Glutamatergic neuron (in vitro differentiated cells): Measurements from ENCODE around the gene GLTP. TPM values are rescaled to one million over a fixed set of nuclear protein-coding genes. Genes with fewer than 3 reads are reported as not detected.
"Not testable (repeated sequence)": the region's sequence is repeated elsewhere in the genome, so short reads cannot be mapped to it uniquely, and the experiment has no call there.

Experiments
- DNase-seq: peaks from one replicate; pipeline ENCODE4 v3.0.0; 2022
- H3K27ac Mint-ChIP-seq: one replicate; pipeline ENCODE4 v1.8.0; 2020; ENCODE audit warnings: mild to moderate bottlenecking, mixed read lengths, inconsistent platforms; ENCODE audit not compliant: unreplicated experiment
- H3K27me3 Mint-ChIP-seq: one replicate; pipeline ENCODE4 v1.8.0; 2020; ENCODE audit warnings: mild to moderate bottlenecking, moderate library complexity, mixed read lengths, inconsistent platforms; ENCODE audit not compliant: unreplicated experiment
- H3K36me3 Mint-ChIP-seq: one replicate; pipeline ENCODE4 v1.8.0; 2020; ENCODE audit warnings: mild to moderate bottlenecking, mixed read lengths, inconsistent platforms; ENCODE audit not compliant: unreplicated experiment
- H3K4me1 Mint-ChIP-seq: one replicate; pipeline ENCODE4 v1.8.0; 2020; ENCODE audit warnings: mild to moderate bottlenecking, low read depth, mixed read lengths, inconsistent platforms; ENCODE audit not compliant: unreplicated experiment
- H3K4me3 Mint-ChIP-seq: one replicate; pipeline ENCODE4 v1.8.0; 2020; ENCODE audit warnings: mild to moderate bottlenecking, mixed read lengths, inconsistent platforms; ENCODE audit not compliant: unreplicated experiment
- H3K9me3 Mint-ChIP-seq: one replicate; pipeline ENCODE4 v1.8.0; 2020; ENCODE audit warnings: mild to moderate bottlenecking, moderate library complexity, mixed read lengths, inconsistent platforms; ENCODE audit not compliant: unreplicated experiment
- CTCF ChIP-seq: fragments of 200-600 bp; sonication (generic); IDR thresholded peaks from one replicate; pipeline ENCODE4 v1.5.0; 2021; ENCODE audit not compliant: partially characterized antibody, unreplicated experiment
- total RNA-seq: library from RNA; stranded (reverse); fragmentation: NEBNext Ultra II Directional; extraction: Animal tissue kit (Norgen Biotek cat#: 25700); gene quantifications from one replicate; pipeline ENCODE4 v1.2.1, GENCODE V29; 2021; ENCODE audit not compliant: unreplicated experiment

The GLTP gene
- total RNA-seq, 1 donor from 2014 or later: 22.6 TPM

GRCh38 chr12:109894939-109895338, 14.6 kb upstream of the GLTP start:
- Mint-ChIP-seq H3K27ac (no peak overlapping the region), H3K27me3 (peaks cover 11% of the 10 kb centered on the region), H3K4me1 (peaks cover 9% of the 10 kb centered on the region), H3K4me3 (no peak overlapping the region), H3K9me3 (peaks cover 5% of the 10 kb centered on the region), H3K36me3 (no peaks in the 10 kb centered on the region)
- TF ChIP-seq CTCF: no peak
- DNase-seq: no peak

- Mint-ChIP-seq H3K9me3 (peaks cover 5% of the 10 kb centered on the region), H3K27me3 (peaks cover 11% of the 10 kb centered on the region)
Measured at GRCh38 chr12:109893261-109893995, 13.1 kb upstream of the GLTP start.

GRCh38 chr12:109892748-109893147, 12.4 kb upstream of the GLTP start:
- Mint-ChIP-seq H3K36me3 (no peaks in the 10 kb centered on the region), H3K4me3 (no peak overlapping the region), H3K9me3 (peaks cover 5% of the 10 kb centered on the region), H3K4me1 (peaks cover 14% of the 10 kb centered on the region), H3K27me3 (peaks cover 11% of the 10 kb centered on the region), H3K27ac (no peak overlapping the region)
- no peak for DNase-seq
- TF ChIP-seq CTCF: no peak

More at GRCh38 chr12:109893261-109893995, 13.1 kb upstream of the GLTP start:
- TF ChIP-seq CTCF: no peak
- H3K36me3 Mint-ChIP-seq: no peaks in the 10 kb centered on the region
- no peak overlapping the region for H3K27ac Mint-ChIP-seq
- H3K4me1 Mint-ChIP-seq: peaks cover 14% of the 10 kb centered on the region
- DNase-seq: no peak
- H3K4me3 Mint-ChIP-seq: no peak overlapping the region

GRCh38 chr12:109892165-109892715, 11.9 kb upstream of the GLTP start:
- Mint-ChIP-seq H3K4me3 (no peak overlapping the region), H3K27me3 (peaks cover 11% of the 10 kb centered on the region), H3K36me3 (no peaks in the 10 kb centered on the region), H3K9me3 (peaks cover 7% of the 10 kb centered on the region), H3K4me1 (peaks cover 14% of the 10 kb centered on the region), H3K27ac (peak overlapping the region; percentile 59)
- no peak for DNase-seq
- TF ChIP-seq CTCF: no peak

- H3K9me3 Mint-ChIP-seq, H3K27ac Mint-ChIP-seq, H3K4me3 Mint-ChIP-seq, DNase-seq, H3K36me3 Mint-ChIP-seq: not testable (repeated sequence)
- peaks cover 14% of the 10 kb centered on the region for H3K4me1 Mint-ChIP-seq
- peaks cover 11% of the 10 kb centered on the region for H3K27me3 Mint-ChIP-seq
Measured at GRCh38 chr12:109891731-109892130, 11.4 kb upstream of the GLTP start.
